NCI-H345 (cell line): ENCODE results near the gene NRXN3.
A peak's percentile ranks its signal among the peaks of the same experiment; 100 is the strongest.

Experiments used
- DNase-seq: peaks from one replicate; lab custom pipeline; 2025; lab: John Stamatoyannopoulos, UW

Gene NRXN3

GRCh38 chr14:79627058-79627457 lies 1456.9 kb downstream of the NRXN3 start:
- no peak for DNase-seq

- no peak for DNase-seq
These were observed 1459.5 kb downstream of the NRXN3 start for GRCh38 chr14:79629411-79630287.

- DNase-seq = no peak
These were observed 1460.3 kb downstream of the NRXN3 start for GRCh38 chr14:79630288-79630960.

GRCh38 chr14:79631276-79631675 lies 1461.1 kb downstream of the NRXN3 start:
- no peak for DNase-seq

- DNase-seq = no peak
These were observed 1468.6 kb downstream of the NRXN3 start for GRCh38 chr14:79638672-79639266.

GRCh38 chr14:79639613-79640012 lies 1469.4 kb downstream of the NRXN3 start:
- no peak for DNase-seq

GRCh38 chr14:79641371-79641770 lies 1471.2 kb downstream of the NRXN3 start:
- no peak for DNase-seq

GRCh38 chr14:79643132-79643531 lies 1473.0 kb downstream of the NRXN3 start:
- DNase-seq = no peak

GRCh38 chr14:79645753-79646362 lies 1475.7 kb downstream of the NRXN3 start:
- no peak for DNase-seq

- no peak for DNase-seq
These were observed 1479.7 kb downstream of the NRXN3 start for GRCh38 chr14:79649856-79650255.

GRCh38 chr14:79652513-79653307 lies 1482.5 kb downstream of the NRXN3 start:
- no peak for DNase-seq

GRCh38 chr14:79656056-79656455 lies 1485.9 kb downstream of the NRXN3 start:
- no peak for DNase-seq

- DNase-seq = no peak
These were observed 1486.3 kb downstream of the NRXN3 start for GRCh38 chr14:79656496-79656895.

GRCh38 chr14:79658221-79658620 lies 1488.0 kb downstream of the NRXN3 start:
- DNase-seq = peak; percentile 58

- DNase-seq = no peak
These were observed 1488.6 kb downstream of the NRXN3 start for GRCh38 chr14:79658769-79659168.

- DNase-seq = peak; percentile 26
These were observed 1490.1 kb downstream of the NRXN3 start for GRCh38 chr14:79660053-79660939.

- DNase-seq = no peak
These were observed 1491.6 kb downstream of the NRXN3 start for GRCh38 chr14:79661752-79662151.

- no peak for DNase-seq
These were observed 1493.3 kb downstream of the NRXN3 start for GRCh38 chr14:79663453-79663852.

- DNase-seq = no peak
These were observed 1495.4 kb downstream of the NRXN3 start for GRCh38 chr14:79665556-79665955.

- no peak for DNase-seq
These were observed 1498.8 kb downstream of the NRXN3 start for GRCh38 chr14:79668951-79669350.

GRCh38 chr14:79670811-79671210 lies 1500.6 kb downstream of the NRXN3 start:
- DNase-seq = no peak
